ENCODE measurements around the gene RAB29.
A peak's percentile ranks its signal among the peaks of the same experiment; 100 is the strongest.

The RAB29 gene

DNA sequence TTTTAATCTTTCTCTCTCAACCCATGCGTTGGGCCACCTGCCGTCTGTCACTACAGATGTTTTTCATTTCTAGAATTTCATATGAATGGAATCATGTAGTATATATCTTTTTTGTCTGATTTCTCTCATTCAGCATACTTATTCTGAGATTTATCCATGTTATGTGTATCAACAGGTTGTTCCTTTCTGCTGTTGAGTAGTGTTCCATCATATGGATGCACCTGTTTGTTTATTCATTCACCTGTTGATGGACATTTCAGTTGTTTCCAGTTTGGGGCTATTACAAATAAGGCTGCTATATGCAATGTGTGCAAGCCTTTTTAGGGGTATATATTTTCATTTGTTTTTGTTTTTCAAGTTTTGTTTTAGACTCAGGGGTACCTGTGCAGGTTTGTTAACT, 47.1 kb upstream of the RAB29 start:
- Histone ChIP-seq H3K9me3 (ENCODE audit: control insufficient read depth, insufficient read depth, low read depth, low read length) (no peaks in the 10 kb centered on the region), H3K4me1 (ENCODE audit: control insufficient read depth, insufficient read depth, low read length) (no peaks in the 10 kb centered on the region), H3K36me3 (ENCODE audit: control insufficient read depth in 2 of 2, insufficient read depth in 1 of 2, low read length in 2 of 2) (no peaks in the 10 kb centered on the region), H3K27ac (ENCODE audit: extremely low read depth, low read depth, low read length) (no peak overlapping the region), H3K4me3 (ENCODE audit: low read depth, low read length) (no peak overlapping the region)
- TF ChIP-seq, protein P1, sequence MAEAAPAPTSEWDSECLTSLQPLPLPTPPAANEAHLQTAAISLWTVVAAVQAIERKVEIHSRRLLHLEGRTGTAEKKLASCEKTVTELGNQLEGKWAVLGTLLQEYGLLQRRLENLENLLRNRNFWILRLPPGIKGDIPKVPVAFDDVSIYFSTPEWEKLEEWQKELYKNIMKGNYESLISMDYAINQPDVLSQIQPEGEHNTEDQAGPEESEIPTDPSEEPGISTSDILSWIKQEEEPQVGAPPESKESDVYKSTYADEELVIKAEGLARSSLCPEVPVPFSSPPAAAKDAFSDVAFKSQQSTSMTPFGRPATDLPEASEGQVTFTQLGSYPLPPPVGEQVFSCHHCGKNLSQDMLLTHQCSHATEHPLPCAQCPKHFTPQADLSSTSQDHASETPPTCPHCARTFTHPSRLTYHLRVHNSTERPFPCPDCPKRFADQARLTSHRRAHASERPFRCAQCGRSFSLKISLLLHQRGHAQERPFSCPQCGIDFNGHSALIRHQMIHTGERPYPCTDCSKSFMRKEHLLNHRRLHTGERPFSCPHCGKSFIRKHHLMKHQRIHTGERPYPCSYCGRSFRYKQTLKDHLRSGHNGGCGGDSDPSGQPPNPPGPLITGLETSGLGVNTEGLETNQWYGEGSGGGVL (tag by site-specific recombination; IDR thresholded peaks at IDR 0.05): no peak
- TF ChIP-seq SCRT1 (tag by site-specific recombination; IDR thresholded peaks at IDR 0.05; ENCODE audit: borderline replicate concordance) (peak; percentile 98), ZNF549 (tag by site-specific recombination; IDR thresholded peaks at IDR 0.05) (0 out of 2 replicates have a peak, but pooled peaks have one; percentile 10), SCRT2 (tag by site-specific recombination; IDR thresholded peaks at IDR 0.05) (peak; percentile 98)
- ChIA-PET CTCF (no interaction called here), POLR2A (no interaction called here)

DNA sequence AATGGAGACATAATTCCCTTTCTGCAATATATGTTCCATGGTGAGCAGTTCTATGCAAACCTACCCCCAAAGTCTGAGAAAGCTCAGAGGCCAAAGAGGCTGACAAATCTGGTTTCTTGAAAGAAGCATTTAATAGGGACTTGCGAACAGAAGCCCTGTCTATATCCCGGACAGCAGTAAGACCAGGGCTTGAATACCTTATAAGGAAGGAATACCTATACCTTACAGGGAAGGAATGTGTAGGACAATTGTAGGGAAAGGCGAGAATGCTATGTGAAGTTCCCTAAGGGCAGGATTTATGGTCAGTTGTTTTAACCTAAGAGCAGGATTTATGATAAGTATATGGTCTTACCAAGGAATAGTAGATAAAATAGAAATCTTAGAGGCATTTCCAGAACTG, 42.7 kb upstream of the RAB29 start:
- H3K27ac ChIP-seq (ENCODE audit: extremely low read depth, low read depth, low read length): no peak overlapping the region
- CTCF ChIA-PET: interaction anchor here (1.1 kb wide), 1 partner anchor 26 kb away, joined by 3 read pairs; no protein-coding TSS in a partner anchor
- TF ChIP-seq ZBTB1 (tag by site-specific recombination; IDR thresholded peaks at IDR 0.05) (no peak), IKZF3 (tag by site-specific recombination; IDR thresholded peaks at IDR 0.05) (no peak)
- TF ChIP-seq, protein P2, sequence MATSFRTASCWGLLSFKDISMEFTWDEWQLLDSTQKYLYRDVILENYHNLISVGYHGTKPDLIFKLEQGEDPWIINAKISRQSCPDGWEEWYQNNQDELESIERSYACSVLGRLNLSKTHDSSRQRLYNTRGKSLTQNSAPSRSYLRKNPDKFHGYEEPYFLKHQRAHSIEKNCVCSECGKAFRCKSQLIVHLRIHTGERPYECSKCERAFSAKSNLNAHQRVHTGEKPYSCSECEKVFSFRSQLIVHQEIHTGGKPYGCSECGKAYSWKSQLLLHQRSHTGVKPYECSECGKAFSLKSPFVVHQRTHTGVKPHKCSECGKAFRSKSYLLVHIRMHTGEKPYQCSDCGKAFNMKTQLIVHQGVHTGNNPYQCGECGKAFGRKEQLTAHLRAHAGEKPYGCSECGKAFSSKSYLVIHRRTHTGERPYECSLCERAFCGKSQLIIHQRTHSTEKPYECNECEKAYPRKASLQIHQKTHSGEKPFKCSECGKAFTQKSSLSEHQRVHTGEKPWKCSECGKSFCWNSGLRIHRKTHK (tag by site-specific recombination; IDR thresholded peaks at IDR 0.05): no peak
- POLR2A ChIA-PET: no interaction called here
- no peaks in the 10 kb centered on the region for H3K36me3 ChIP-seq (ENCODE audit: control insufficient read depth in 2 of 2, insufficient read depth in 1 of 2, low read length in 2 of 2)
- H3K4me3 ChIP-seq (ENCODE audit: low read depth, low read length): no peak overlapping the region
- no peaks in the 10 kb centered on the region for H3K4me1 ChIP-seq (ENCODE audit: control insufficient read depth, insufficient read depth, low read length)
- no peaks in the 10 kb centered on the region for H3K9me3 ChIP-seq (ENCODE audit: control insufficient read depth, insufficient read depth, low read depth, low read length)

DNA sequence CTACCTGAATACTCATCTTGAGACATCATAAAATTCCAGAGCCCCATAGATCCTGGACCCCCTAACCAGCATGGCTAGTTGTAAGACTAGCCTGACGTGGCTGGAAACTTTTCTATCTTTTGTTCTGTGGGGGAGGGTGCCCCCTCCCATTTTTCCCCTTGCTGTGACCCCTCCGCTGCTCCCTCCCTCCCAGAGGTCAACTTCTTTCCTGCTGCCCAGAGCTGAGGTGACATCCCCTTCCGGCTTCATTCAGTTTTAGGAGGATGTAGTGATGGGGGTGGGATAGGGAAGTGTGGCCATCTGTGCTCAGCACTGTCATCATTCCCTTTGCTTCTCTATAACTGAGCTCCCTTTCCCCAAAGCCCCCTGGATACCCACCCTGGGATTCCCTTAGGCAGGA, 42.1 kb upstream of the RAB29 start:
- Histone ChIP-seq H3K4me3 (ENCODE audit: low read depth, low read length) (no peak overlapping the region), H3K36me3 (ENCODE audit: control insufficient read depth in 2 of 2, insufficient read depth in 1 of 2, low read length in 2 of 2) (no peaks in the 10 kb centered on the region), H3K27ac (ENCODE audit: extremely low read depth, low read depth, low read length) (no peak overlapping the region), H3K4me1 (ENCODE audit: control insufficient read depth, insufficient read depth, low read length) (no peaks in the 10 kb centered on the region), H3K9me3 (ENCODE audit: control insufficient read depth, insufficient read depth, low read depth, low read length) (no peaks in the 10 kb centered on the region)
- TF ChIP-seq, protein P3, sequence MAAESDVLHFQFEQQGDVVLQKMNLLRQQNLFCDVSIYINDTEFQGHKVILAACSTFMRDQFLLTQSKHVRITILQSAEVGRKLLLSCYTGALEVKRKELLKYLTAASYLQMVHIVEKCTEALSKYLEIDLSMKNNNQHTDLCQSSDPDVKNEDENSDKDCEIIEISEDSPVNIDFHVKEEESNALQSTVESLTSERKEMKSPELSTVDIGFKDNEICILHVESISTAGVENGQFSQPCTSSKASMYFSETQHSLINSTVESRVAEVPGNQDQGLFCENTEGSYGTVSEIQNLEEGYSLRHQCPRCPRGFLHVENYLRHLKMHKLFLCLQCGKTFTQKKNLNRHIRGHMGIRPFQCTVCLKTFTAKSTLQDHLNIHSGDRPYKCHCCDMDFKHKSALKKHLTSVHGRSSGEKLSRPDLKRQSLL (tag by site-specific recombination; IDR thresholded peaks at IDR 0.05): no peak
- TF ChIP-seq SETDB1 (IDR thresholded peaks at IDR 0.05; ENCODE audit: insufficient read length, low read length) (no peak), ZNF239 (tag by site-specific recombination; IDR thresholded peaks at IDR 0.05) (no peak), ZNF146 (tag by site-specific recombination; IDR thresholded peaks at IDR 0.05) (no peak), ZNF16 (tag by site-specific recombination; IDR thresholded peaks at IDR 0.05; ENCODE audit: low read depth) (no peak), ZNF433 (tag by site-specific recombination; IDR thresholded peaks at IDR 0.05; ENCODE audit: low read depth) (no peak), ZNF514 (tag by site-specific recombination; IDR thresholded peaks at IDR 0.05) (no peak), ZNF214 (tag by site-specific recombination; IDR thresholded peaks at IDR 0.05; ENCODE audit: borderline replicate concordance) (no peak), GLI2 (tag by site-specific recombination; IDR thresholded peaks at IDR 0.05; ENCODE audit: borderline replicate concordance, low read depth) (no peak), ZBTB21 (tag by site-specific recombination; IDR thresholded peaks at IDR 0.05) (no peak), ZNF423 (tag by site-specific recombination; IDR thresholded peaks at IDR 0.05) (no peak), ZSCAN30 (tag by site-specific recombination; IDR thresholded peaks at IDR 0.05) (no peak), ZNF292 (tag by site-specific recombination; IDR thresholded peaks at IDR 0.05; ENCODE audit: borderline replicate concordance, low read depth) (no peak), ZNF707 (tag by site-specific recombination; IDR thresholded peaks at IDR 0.05) (no peak)
- TF ChIP-seq, protein P4, sequence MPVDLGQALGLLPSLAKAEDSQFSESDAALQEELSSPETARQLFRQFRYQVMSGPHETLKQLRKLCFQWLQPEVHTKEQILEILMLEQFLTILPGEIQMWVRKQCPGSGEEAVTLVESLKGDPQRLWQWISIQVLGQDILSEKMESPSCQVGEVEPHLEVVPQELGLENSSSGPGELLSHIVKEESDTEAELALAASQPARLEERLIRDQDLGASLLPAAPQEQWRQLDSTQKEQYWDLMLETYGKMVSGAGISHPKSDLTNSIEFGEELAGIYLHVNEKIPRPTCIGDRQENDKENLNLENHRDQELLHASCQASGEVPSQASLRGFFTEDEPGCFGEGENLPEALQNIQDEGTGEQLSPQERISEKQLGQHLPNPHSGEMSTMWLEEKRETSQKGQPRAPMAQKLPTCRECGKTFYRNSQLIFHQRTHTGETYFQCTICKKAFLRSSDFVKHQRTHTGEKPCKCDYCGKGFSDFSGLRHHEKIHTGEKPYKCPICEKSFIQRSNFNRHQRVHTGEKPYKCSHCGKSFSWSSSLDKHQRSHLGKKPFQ (tag by site-specific recombination; IDR thresholded peaks at IDR 0.05): no peak
- TF ChIP-seq, protein P5, sequence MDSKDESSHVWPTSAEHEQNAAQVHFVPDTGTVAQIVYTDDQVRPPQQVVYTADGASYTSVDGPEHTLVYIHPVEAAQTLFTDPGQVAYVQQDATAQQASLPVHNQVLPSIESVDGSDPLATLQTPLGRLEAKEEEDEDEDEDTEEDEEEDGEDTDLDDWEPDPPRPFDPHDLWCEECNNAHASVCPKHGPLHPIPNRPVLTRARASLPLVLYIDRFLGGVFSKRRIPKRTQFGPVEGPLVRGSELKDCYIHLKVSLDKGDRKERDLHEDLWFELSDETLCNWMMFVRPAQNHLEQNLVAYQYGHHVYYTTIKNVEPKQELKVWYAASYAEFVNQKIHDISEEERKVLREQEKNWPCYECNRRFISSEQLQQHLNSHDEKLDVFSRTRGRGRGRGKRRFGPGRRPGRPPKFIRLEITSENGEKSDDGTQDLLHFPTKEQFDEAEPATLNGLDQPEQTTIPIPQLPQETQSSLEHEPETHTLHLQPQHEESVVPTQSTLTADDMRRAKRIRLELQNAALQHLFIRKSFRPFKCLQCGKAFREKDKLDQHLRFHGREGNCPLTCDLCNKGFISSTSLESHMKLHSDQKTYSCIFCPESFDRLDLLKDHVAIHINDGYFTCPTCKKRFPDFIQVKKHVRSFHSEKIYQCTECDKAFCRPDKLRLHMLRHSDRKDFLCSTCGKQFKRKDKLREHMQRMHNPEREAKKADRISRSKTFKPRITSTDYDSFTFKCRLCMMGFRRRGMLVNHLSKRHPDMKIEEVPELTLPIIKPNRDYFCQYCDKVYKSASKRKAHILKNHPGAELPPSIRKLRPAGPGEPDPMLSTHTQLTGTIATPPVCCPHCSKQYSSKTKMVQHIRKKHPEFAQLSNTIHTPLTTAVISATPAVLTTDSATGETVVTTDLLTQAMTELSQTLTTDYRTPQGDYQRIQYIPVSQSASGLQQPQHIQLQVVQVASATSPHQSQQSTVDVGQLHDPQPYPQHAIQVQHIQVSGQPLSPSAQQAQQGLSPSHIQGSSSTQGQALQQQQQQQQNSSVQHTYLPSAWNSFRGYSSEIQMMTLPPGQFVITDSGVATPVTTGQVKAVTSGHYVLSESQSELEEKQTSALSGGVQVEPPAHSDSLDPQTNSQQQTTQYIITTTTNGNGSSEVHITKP (tag by site-specific recombination; IDR thresholded peaks at IDR 0.05): no peak
- ChIA-PET POLR2A (no interaction called here), CTCF (interaction anchor here (1.3 to 1.6 kb wide), 2 partner anchors 10 to 26 kb away, joined by 4 to 6 read pairs; no protein-coding TSS in a partner anchor)

Data from HEK293 (cell line).